Measurements from ENCODE around the gene CDKN2A.

The CDKN2A gene

DNA sequence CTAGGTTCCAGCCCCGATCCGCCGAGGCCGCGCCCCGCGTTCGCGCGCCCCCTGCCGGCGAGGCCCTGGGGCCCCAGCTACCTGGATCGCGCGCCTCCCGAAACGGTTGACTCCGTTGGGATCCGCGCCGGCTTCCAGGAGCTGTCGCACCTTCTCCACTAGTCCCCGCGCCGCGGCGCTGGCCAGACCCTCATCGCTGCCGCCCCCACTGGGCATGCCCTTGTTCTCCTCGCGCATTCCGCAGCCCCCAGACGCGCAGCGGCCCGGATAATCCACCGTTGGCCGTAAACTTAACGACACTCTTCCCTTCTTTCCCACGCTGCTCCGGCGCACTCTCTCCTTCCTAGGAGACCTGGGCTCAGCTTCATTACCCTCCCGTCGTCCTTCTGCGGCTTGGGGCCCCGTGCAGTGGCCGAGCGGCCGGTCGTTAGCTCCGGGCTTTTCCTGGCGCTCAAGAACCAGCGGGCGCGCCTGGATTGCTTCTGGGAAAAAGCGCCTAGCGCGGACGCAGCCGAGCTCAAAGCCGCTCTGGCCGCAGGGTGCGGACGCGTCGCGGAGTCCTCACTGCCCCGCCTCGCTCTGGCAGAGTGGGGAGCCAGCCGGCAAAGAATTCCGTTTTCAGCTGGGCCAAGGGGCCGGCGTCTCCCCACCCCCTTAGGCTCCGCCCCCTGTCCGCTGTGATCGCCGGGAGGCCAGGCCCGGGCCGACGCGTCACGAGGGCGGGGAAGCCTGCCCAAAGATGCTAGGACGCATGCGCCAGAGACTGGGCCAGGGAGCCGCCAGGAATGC, 14.7 kb upstream of the CDKN2A start, which contains the start of gene CDKN2B:
Gene CDKN2B (minus strand): TSS at position 589 of the 789 bp plus-strand sequence. CDS start 352 bp downstream, at position 237.
- peak; percentile 94 for DNase-seq
- in situ Hi-C loops (cut with HindIII; ENCODE audit: low pct_ligation_motif_present, low pct_unique_long_range_greater_than_20kb, low sequenced_read_pairs) = no loop called here

DNA sequence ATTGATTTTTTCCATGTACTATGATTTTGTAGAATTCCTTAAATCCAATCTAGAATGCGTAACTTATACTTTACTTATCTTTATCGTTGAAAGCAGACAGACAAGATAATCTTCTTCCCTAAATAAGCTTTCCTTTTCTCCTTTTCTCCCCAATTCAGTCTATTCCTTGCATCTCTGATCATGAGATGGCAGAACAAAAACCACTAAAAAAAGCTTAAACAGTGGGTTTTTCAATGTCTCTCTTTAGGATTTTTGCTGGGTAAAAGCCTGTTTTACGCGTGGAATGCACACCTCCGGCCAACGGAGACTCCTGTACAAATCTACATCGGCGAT, 14.2 kb upstream of the CDKN2A start:
- in situ Hi-C loops (cut with HindIII; ENCODE audit: low pct_ligation_motif_present, low pct_unique_long_range_greater_than_20kb, low sequenced_read_pairs) = no loop called here
- no peak for DNase-seq

DNA sequence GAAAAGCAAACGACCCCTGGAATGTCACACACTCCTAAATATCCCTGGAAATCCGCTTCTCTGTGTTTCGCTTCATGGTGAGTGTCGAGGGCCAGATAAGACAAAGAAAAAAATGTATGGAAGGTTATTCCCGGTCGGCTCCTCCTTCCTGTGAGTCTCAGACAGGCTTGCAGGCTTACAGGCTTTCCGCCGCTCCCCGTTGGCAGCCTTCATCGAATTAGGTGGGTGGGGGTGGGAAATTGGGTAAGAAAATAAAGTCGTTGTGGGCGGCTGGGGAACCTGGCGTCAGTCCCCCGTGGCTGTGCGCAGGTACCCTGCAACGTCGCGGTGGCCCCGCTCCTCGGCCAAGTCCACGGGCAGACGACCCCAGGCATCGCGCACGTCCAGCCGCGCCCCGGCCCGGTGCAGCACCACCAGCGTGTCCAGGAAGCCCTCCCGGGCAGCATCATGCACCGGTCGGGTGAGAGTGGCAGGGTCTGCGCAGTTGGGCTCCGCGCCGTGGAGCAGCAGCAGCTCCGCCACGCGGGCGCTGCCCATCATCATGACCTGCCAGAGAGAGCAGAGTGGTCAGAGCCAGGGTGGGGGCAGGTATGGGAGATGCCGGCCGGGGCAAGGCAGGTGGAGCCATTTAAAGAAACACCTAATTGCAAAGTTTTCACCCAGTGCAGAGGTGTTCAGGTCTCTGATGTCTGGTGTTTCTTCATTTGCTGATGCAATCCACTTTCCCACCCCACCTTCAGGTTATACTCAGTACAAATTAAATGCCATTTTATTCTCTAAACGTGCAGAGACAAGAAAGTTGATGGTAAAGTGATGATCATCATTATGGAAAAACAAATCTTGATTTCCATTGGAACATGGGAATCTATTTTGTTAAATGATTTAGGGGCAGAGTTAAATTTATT, 11.8 kb upstream of the CDKN2A start:
- DNase-seq = no peak
- in situ Hi-C loops (cut with HindIII; ENCODE audit: low pct_ligation_motif_present, low pct_unique_long_range_greater_than_20kb, low sequenced_read_pairs) = no loop called here

DNA sequence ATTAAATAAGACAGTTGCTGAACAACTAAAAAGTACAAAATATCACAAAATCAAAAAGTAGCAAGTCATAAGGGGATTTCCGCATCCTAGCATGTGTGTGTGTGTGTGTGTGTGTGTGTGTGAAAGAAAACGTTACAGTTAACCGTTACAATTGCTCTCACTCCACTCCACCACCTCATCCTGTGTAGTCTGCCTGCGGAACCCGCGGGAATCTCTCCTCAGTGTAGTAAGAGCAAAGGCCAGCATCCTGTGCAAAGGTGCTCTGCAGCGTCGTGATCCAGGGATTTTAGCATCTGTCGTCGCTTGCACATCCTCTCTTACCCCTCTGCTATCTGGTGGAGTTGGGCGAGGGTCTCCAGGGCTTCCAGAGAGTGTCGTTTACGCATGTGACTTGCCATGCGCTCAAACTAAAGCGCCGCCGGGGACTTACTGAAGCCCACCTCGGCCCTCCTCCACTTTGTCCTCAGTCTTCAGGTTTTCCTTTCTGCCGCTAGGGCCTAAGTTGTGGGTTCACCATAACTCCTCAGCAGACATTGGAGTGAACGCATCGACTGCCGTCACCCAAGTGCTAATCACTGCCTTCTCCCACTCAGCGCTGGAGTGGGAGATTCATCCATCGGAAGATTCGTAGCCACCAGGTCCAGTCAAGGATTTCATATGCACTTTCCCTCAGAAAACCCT, 11.0 kb upstream of the CDKN2A start:
- in situ Hi-C loops (cut with HindIII; ENCODE audit: low pct_ligation_motif_present, low pct_unique_long_range_greater_than_20kb, low sequenced_read_pairs) = no loop called here
- DNase-seq = no peak

DNA sequence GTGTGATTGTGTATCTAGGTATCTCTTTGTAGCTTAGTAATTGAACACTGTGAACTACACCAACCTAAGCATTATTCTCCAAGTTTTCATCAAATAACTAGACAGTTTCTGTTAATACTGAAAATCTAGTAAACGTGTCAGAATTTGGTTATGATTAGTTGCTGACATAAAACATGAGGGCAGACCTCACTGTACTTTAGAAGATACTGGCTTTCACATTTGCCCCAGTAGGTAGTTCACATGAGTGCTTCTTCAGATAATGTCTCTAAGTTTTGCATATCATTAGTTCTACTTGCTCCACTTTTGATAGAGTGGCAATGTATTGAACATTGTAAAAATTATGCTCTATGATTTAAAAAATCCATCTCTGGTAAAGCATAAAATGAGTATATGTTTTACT, 7.8 kb upstream of the CDKN2A start:
- DNase-seq = no peak
- in situ Hi-C loops (cut with HindIII; ENCODE audit: low pct_ligation_motif_present, low pct_unique_long_range_greater_than_20kb, low sequenced_read_pairs) = no loop called here

DNA sequence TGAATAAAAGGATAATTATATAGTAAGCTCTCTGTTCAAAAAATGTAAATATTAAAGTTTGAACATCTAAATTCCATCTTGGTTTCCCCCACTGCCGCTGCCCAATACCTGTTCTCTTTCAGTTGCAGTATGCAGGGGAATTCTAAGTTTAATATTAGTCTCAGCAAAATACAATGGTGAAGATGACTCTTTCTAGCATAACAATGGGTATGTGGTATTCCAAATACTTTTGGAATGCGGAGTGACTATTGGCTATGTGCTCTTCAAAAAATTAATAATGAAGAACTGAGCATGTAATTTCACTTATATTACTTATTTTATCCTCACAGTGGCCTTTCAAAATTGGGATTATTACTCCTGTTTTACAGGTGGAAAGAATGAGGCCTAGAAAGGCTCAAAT, 3.8 kb upstream of the CDKN2A start:
- DNase-seq = no peak
- in situ Hi-C loops (cut with HindIII; ENCODE audit: low pct_ligation_motif_present, low pct_unique_long_range_greater_than_20kb, low sequenced_read_pairs) = no loop called here

DNA sequence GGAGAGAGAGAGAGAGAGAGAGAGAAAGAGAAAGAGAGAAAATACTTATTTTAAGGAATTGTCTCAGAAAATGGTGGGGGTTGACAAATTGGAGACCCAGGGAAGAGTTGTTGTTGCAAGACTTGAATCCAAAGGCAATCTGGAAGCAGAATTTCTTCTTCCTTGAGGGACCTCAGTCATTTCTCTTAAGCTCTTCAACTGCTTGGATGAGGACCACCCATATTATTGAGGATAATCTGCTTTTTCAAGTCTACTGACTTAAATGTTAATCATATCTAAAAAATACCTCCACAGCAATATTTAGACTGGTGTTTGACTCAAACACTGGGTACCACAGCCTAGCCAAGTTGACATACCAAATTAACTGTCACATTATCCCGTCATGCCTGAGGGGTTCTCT, 3.3 kb upstream of the CDKN2A start:
- in situ Hi-C loops (cut with HindIII; ENCODE audit: low pct_ligation_motif_present, low pct_unique_long_range_greater_than_20kb, low sequenced_read_pairs) = no loop called here
- DNase-seq = no peak

DNA sequence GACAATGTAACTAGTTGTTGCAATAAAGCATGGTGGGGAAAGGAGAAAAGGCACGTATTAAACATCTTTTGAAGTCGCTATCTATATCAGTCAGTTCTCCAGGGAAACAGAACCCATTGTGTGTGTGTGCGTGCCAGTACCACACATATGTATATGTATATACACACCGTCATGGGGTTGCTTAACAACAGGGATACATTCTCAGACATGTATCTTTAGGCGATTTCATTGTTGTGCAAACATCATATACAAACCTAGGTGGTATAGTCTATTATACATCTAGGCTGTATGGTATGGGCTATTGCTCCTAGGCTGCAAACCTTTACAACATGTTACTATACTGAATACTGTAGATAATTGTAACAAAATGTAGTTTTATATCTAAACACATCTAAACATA, 2.7 kb upstream of the CDKN2A start:
- in situ Hi-C loops (cut with HindIII; ENCODE audit: low pct_ligation_motif_present, low pct_unique_long_range_greater_than_20kb, low sequenced_read_pairs) = no loop called here
- DNase-seq = no peak

DNA sequence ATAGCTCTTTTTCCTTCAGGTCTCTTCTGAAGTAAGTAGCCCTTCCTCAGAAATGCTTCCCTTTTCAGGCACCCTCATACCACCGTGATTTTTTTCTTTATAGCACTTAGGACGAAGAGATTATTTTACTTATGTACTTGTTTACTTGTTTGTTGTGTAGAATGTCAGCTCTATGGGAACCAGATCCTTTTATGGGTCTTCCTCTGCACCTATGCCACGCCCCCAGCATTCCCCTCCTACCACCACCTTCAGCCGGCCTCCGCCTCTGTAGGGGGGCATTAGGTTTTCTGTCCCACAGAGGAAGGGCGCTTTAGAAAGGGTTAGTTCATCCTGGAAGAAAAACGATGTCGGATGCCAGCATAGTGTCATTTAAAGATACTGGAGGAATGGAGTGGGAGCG, 2.2 kb upstream of the CDKN2A start:
- in situ Hi-C loops (cut with HindIII; ENCODE audit: low pct_ligation_motif_present, low pct_unique_long_range_greater_than_20kb, low sequenced_read_pairs) = no loop called here
- DNase-seq = no peak

DNA sequence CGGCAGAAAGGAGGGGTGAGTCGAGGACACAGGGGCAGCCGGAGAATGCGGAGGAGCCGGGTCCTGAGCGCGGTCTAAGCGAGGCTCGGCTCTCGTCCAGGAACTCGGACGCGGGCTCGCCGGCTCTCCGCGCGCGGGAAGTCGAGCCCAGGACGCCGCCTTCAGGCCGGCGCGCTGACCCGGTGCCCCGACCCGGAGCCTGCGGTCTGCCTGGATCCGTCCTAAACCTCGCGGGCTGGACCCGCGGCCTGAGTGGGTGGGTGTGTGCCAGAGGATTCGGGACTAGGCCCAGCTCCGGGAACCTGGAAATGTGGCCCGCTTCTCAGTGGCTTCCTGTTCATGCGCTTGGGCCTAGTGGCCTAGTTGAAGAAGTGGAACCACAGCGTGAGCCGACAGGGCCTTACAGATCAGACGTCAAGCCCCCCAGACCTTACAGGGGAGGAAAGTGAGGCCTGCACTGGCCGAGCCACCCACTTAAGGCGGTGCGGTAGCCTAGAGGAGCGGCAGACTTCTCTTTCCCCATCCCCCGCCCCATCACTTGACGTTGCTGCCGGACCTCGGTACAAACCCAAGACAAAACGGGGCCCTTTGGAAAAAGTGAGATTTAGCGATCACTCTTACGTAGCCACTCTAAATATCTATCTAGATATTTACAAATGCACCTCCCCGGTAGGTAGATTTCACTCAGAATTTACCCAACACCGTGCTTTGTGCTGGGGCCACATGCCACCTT, 1.6 kb upstream of the CDKN2A start:
- in situ Hi-C loops (cut with HindIII; ENCODE audit: low pct_ligation_motif_present, low pct_unique_long_range_greater_than_20kb, low sequenced_read_pairs) = no loop called here
- DNase-seq = no peak

DNA sequence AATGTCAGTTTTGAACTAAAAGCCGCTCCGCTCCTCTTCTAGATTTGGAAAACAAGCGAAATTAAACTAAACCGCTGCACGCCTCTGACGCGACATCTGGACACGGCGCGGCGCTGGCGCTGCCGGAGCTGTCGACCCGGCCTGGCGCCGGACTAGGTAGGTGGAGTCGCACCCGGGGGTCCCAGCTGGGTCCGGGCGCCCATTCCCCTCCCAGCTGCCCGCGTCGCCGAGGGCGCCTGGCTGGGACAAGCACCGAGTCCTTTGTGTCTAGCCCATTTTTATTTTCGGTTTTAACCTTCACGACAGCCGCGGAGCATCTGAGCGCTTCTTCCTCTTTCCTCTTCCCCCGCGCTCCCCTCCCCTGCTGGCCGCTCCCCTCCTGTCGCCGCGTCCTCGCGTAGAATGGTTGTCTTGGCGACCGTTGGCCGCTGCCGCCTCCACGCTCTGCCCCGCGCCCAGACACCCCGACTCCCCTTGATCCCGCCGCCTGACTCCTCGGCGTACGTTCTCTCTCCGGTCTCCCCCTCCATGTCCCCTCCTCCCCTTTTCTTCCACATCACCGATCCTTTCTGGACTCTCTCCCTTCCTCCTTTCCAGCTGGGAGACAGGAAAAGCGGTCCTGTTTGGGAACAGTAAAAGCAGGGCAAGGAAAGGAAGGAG, 944 bp upstream of the CDKN2A start:
- in situ Hi-C loops (cut with HindIII; ENCODE audit: low pct_ligation_motif_present, low pct_unique_long_range_greater_than_20kb, low sequenced_read_pairs) = no loop called here
- DNase-seq = peak; percentile 65

DNA sequence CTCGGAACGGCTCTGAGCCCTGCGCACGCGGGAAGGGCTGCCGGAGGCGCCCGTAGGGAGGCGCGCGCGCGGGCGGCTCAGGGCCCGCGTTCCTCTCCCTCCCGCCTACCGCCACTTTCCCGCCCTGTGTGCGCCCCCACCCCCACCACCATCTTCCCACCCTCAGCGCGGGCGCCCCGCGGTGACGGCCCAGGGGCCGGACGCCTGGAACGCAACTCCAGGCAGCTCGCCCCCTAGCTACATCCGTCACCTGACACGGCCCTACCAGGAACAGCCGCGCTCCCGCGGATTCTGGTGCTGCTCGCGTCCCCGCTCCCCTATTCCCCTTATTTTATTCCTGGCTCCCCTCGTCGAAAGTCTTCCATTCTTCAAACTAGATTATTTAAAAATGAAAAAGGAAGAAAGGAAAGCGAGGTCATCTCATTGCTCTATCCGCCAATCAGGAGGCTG, 389 bp upstream of the CDKN2A start, which contains the start of gene CDKN2B-AS1:
Gene CDKN2B-AS1 (plus strand): TSS at position 236 of the 450 bp plus-strand sequence.
- in situ Hi-C loops (cut with HindIII; ENCODE audit: low pct_ligation_motif_present, low pct_unique_long_range_greater_than_20kb, low sequenced_read_pairs) = no loop called here

DNA sequence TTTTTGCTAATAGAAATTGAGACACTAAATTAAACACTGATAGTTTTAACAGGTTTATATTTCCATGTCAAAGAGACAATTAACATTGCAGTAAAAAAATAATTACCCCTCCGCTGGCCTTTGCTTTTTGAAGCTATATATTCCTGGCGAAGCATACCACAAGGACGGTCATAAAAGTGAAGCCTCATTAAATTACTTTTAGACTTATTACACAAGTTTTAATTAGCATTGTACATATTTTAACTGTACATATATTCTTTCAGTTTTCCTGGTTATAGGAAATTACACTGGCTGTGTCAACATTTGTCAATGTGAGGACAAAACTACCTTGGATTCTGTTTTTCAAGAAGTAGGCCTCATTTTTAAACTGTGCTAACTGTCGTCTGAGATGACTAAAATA, 1.2 kb downstream of the CDKN2A start:
- DNase-seq = no peak
- in situ Hi-C loops (cut with HindIII; ENCODE audit: low pct_ligation_motif_present, low pct_unique_long_range_greater_than_20kb, low sequenced_read_pairs) = no loop called here

More for the DNA sequence above, 389 bp upstream of the CDKN2A start, which contains the start of gene CDKN2B-AS1:
- peak; percentile 84 for DNase-seq

DNA sequence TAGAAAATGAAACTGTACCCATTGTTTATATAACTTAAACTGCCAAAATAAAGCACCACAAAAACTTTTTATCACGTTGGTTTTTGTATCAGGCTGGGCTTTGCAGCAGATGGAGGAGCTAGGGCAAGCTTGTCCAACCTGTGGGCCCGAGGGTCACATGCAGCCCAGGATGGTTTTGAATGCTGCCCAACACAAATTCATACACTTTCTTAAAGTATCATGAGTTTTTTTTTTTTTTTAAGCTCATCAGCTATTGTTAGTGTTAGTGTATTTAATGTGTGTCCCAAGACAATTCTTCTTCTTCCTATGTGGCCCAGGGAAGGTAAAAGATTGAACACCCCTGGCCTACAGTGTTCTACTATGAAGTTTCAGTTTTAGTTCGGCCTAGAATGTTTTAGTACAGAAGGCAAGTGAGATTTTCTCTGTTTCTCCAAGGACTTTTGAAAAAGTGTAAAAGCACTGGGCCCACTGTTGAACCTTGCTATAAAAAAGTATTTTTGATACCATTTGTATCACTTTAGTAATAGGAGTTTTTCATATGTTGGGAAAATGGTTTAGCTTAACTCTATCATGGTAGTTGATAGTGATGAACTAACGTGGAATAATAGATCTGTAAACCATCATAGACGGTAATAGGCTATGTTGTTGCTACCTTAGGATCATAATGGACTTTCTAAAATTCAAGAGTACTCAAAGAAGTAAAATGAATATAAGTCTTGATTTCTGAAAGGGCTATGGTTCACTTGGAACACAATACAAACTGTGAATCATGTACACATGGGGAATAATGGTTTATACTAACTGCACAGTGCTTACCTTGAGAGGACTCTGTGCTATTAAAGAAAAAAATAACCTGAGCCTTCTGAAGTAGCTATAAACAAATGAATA, 2.9 kb downstream of the CDKN2A start:
- in situ Hi-C loops (cut with HindIII; ENCODE audit: low pct_ligation_motif_present, low pct_unique_long_range_greater_than_20kb, low sequenced_read_pairs) = no loop called here
- no peak for DNase-seq

DNA sequence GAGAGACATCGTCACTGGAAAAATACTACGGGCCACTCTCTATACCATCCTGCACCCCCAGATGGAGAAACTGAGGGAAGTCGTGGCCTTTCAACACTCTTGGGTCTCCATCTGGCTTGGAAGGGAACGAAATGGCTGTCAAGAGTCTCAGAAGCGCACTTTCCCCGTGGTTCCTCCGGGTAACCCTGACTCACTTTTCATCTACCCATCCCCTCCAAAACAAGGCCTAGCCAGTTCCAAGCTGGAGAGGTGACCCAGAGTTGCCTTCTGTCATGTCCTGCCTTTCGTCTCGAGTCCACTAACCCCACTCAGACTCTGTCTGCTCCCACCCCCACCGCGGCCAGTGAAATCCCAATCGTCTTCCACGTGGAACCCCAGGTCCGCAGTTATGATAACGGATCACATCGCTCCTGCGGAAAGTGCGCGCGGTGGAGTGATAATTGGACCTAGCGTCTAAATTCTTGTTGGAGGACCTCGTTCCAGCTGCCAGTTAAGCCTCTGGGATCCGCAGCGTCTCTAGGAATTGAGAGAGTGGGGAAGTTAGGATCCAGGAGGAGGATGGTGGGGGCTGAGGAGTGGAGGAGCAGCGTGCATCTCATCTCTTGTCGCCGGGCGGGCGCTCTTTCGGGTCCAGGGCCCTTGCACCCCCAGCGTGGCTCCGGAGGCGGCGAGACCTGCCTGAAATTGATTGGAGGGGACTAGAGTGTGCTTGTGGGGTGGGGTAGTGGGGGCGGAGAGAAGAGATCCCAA, 4.6 kb downstream of the CDKN2A start:
- in situ Hi-C loops (cut with HindIII; ENCODE audit: low pct_ligation_motif_present, low pct_unique_long_range_greater_than_20kb, low sequenced_read_pairs) = no loop called here
- DNase-seq = no peak
